ENCODE measurements around the gene CMTM5.
"Not testable (repeated sequence)": the region's sequence is repeated elsewhere in the genome, so short reads cannot be mapped to it uniquely, and the experiment has no call there.

The CMTM5 gene

GRCh38 chr14:23409475-23409874, 32.6 kb downstream of the CMTM5 start:
- peaks cover 85% of the 10 kb centered on the region for H3K27me3 Mint-ChIP-seq
- peaks cover 2% of the 10 kb centered on the region for H3K36me3 Mint-ChIP-seq (ENCODE audit: insufficient read depth)
- H3K4me1 Mint-ChIP-seq: no peaks in the 10 kb centered on the region
- H3K9me3 Mint-ChIP-seq: no peaks in the 10 kb centered on the region
- no peak for DNase-seq (ENCODE audit: low spot score in 2 of 2)
- ATAC-seq (replicated peaks; ENCODE audit: extremely low read depth, poor library complexity, severe bottlenecking): no peak
- no peak overlapping the region for H3K4me3 Mint-ChIP-seq
- H3K27ac Mint-ChIP-seq (ENCODE audit: low read depth): no peak overlapping the region

DNA sequence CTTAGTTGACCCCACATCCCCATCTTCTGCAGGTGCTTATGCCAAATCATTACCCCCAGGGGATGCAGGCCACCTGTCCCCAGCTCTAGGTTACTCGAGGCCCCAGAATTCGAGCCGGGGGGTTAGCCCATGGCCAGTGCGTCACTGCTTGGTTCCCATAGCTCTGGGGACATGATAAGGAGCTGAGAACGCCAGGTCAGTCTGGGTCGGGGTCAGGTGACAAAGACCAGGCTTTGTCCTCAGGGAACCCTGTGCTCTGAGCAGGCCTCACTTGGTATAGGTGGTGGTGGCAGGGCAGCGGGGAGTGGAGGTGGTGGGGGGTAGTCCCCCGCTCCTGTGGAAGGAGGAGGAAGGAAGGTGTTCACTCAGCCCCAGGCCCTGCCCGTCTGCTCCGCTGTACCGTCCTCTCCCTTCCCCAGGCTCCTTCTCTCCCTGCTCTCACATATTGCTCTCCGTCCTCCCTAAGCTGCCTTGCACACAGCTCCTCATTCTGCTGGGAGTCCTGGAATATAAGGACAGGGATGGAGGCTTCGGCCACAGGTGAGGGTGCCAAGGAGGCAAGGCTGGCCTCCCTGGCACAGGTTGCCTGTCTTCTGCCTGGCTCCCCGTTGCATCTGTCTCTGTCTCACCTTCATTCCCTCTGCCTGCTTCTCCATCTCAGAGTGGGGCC, 33.3 kb downstream of the CMTM5 start:
- no peak for DNase-seq (ENCODE audit: low spot score in 2 of 2)
- Mint-ChIP-seq H3K4me1 (no peaks in the 10 kb centered on the region), H3K4me3 (no peak overlapping the region), H3K27ac (ENCODE audit: low read depth) (no peak overlapping the region), H3K27me3 (peaks cover 88% of the 10 kb centered on the region), H3K36me3 (ENCODE audit: insufficient read depth) (peaks cover 2% of the 10 kb centered on the region), H3K9me3 (no peaks in the 10 kb centered on the region)
- ATAC-seq (replicated peaks; ENCODE audit: extremely low read depth, poor library complexity, severe bottlenecking): no peak

GRCh38 chr14:23411563-23412525, 35.0 kb downstream of the CMTM5 start:
- no peaks in the 10 kb centered on the region for H3K4me1 Mint-ChIP-seq
- H3K27ac Mint-ChIP-seq (ENCODE audit: low read depth): no peak overlapping the region
- DNase-seq (ENCODE audit: low spot score in 2 of 2) (no peak), ATAC-seq (replicated peaks; ENCODE audit: extremely low read depth, poor library complexity, severe bottlenecking) (no peak)
- H3K9me3 Mint-ChIP-seq: no peaks in the 10 kb centered on the region
- H3K27me3 Mint-ChIP-seq: peaks cover 90% of the 10 kb centered on the region
- no peak overlapping the region for H3K4me3 Mint-ChIP-seq
- H3K36me3 Mint-ChIP-seq (ENCODE audit: insufficient read depth): no peaks in the 10 kb centered on the region

- H3K27ac Mint-ChIP-seq (ENCODE audit: low read depth): no peak overlapping the region
- peaks cover 81% of the 10 kb centered on the region for H3K27me3 Mint-ChIP-seq
- H3K9me3 Mint-ChIP-seq: no peaks in the 10 kb centered on the region
- no peaks in the 10 kb centered on the region for H3K4me1 Mint-ChIP-seq
- H3K4me3 Mint-ChIP-seq: no peak overlapping the region
- ATAC-seq (replicated peaks; ENCODE audit: extremely low read depth, poor library complexity, severe bottlenecking) (no peak), DNase-seq (ENCODE audit: low spot score in 2 of 2) (no peak)
- no peaks in the 10 kb centered on the region for H3K36me3 Mint-ChIP-seq (ENCODE audit: insufficient read depth)
These were observed 36.8 kb downstream of the CMTM5 start for GRCh38 chr14:23413681-23414080.

DNA sequence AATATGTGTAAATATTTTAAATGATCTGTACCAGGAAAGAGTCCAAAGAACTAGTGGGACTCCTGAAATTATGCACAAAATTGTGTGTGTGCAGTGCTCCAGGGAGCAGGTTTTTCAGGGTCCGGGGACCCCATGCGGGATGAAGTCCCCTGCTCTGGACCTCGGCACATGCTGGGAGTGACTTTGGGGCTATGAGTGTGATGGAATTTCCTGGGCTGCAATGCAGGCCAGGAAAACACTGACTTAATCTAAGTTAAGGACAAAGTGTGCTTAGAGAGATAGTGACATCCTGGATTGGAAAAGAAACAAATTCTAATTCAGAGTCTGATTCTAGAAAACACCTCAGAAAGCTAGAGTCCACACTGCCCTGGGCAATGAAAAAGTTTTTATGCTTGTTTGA, 37.4 kb downstream of the CMTM5 start:
- ATAC-seq (replicated peaks; ENCODE audit: extremely low read depth, poor library complexity, severe bottlenecking): no peak
- H3K4me1 Mint-ChIP-seq: no peaks in the 10 kb centered on the region
- H3K9me3 Mint-ChIP-seq: no peaks in the 10 kb centered on the region
- no peak for DNase-seq (ENCODE audit: low spot score in 2 of 2)
- no peak overlapping the region for H3K4me3 Mint-ChIP-seq
- H3K36me3 Mint-ChIP-seq (ENCODE audit: insufficient read depth): no peaks in the 10 kb centered on the region
- peaks cover 81% of the 10 kb centered on the region for H3K27me3 Mint-ChIP-seq
- no peak overlapping the region for H3K27ac Mint-ChIP-seq (ENCODE audit: low read depth)

DNA sequence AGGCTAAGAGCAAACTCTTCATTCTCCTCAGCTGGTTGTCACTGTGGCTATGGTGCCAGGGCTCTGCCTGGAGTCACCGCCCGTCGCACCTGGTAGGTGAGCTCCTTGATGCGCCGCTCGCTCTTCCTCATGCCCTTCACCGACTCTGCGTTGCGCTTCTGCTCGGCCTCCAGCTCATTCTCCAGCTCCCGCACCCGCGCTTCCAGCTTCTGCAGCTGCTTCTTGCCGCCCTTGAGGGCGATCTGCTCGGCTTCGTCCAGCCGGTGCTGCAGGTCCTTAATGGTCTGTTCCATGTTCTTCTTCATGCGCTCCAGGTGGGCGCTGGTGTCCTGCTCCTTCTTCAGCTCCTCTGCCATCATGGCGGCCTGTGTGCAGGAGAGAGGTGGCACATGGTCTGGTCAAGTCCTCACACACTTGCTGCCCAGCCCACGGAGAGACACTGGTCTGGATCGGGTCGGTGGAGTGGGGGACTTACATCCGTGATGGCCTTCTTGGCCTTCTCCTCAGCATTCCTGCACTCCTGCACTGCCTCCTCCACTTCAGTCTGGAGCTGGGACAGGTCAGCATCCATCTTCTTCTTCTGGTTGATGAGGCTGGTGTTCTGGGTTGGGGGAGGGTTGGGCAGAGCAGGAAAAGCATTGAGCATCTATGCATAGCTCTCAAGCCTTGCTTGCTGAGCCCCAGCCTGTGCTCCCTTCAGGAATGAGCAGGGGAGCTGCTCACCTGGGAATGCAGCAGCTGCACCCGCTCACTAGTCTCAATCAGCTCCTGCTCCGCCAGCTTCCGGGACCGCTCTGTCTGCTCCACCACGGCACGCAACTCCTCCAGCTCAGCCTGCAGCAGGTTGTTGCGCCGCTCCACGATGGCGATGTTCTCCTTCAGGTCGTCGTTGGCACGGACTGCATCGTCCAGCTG, 38.3 kb downstream of the CMTM5 start:
- Mint-ChIP-seq H3K4me1 (no peaks in the 10 kb centered on the region), H3K27ac (ENCODE audit: low read depth) (no peak overlapping the region), H3K9me3 (no peaks in the 10 kb centered on the region), H3K36me3 (ENCODE audit: insufficient read depth) (no peaks in the 10 kb centered on the region), H3K27me3 (peaks cover 78% of the 10 kb centered on the region), H3K4me3 (no peak overlapping the region)
- ATAC-seq (replicated peaks; ENCODE audit: extremely low read depth, poor library complexity, severe bottlenecking): no peak
- DNase-seq (ENCODE audit: low spot score in 2 of 2): no peak

- Mint-ChIP-seq H3K27me3 (peaks cover 69% of the 10 kb centered on the region), H3K9me3 (no peaks in the 10 kb centered on the region), H3K4me3 (no peak overlapping the region), H3K4me1 (no peaks in the 10 kb centered on the region), H3K36me3 (ENCODE audit: insufficient read depth) (no peaks in the 10 kb centered on the region), H3K27ac (ENCODE audit: low read depth) (no peak overlapping the region)
- DNase-seq (ENCODE audit: low spot score in 2 of 2): no peak
- no peak for ATAC-seq (replicated peaks; ENCODE audit: extremely low read depth, poor library complexity, severe bottlenecking)
These were observed 39.3 kb downstream of the CMTM5 start for GRCh38 chr14:23415821-23416778.

DNA sequence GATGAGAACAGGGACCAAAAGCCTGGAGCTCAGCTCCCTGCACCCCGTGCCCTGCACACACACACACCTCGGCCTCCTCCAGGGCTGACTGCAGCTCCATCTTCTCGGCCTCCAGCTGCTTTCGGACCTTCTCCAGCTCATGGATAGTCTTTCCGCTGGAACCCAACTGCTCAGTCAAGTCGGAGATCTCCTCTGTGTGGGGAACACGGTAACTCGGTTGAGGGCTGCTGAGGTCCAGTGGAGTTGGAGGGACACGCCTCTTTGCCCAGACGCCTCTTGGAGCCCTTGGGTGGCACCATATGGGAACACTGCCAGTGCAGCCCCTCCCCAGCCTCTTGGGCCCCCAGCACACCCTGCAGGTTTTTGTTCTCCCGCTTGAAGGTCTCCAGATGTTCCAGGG, 40.0 kb downstream of the CMTM5 start:
- DNase-seq (ENCODE audit: low spot score in 2 of 2): no peak
- ATAC-seq (replicated peaks; ENCODE audit: extremely low read depth, poor library complexity, severe bottlenecking): no peak
- peaks cover 62% of the 10 kb centered on the region for H3K27me3 Mint-ChIP-seq
- H3K4me3 Mint-ChIP-seq: no peak overlapping the region
- H3K27ac Mint-ChIP-seq (ENCODE audit: low read depth): no peak overlapping the region
- no peaks in the 10 kb centered on the region for H3K36me3 Mint-ChIP-seq (ENCODE audit: insufficient read depth)
- no peaks in the 10 kb centered on the region for H3K4me1 Mint-ChIP-seq
- H3K9me3 Mint-ChIP-seq: no peaks in the 10 kb centered on the region

DNA sequence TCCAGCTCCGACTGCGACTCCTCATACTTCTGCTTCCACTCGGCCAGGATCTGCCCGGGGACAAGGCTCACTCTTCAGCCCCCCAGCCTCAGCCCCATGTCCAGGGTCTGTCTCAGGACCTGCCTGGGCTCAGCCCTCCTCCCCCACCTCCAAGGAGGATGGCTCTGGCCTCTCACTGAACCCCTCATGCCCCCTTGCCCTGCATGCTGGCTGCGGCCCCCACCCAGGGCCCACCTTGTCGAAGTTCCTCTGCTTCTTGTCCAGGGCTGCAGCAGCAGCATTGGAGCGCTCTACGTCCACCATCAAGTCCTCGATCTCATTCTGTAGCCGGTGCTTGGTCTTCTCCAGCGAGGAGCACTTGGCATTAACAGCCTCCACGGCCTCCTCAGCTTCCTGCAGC, 40.4 kb downstream of the CMTM5 start:
- not testable (repeated sequence) for H3K36me3 Mint-ChIP-seq (ENCODE audit: insufficient read depth); ATAC-seq (replicated peaks; ENCODE audit: extremely low read depth, poor library complexity, severe bottlenecking); H3K4me1 Mint-ChIP-seq; H3K27ac Mint-ChIP-seq (ENCODE audit: low read depth); H3K4me3 Mint-ChIP-seq; DNase-seq (ENCODE audit: low spot score in 2 of 2); H3K9me3 Mint-ChIP-seq
- H3K27me3 Mint-ChIP-seq: peaks cover 57% of the 10 kb centered on the region

- Mint-ChIP-seq H3K4me1 (no peaks in the 10 kb centered on the region), H3K9me3 (no peaks in the 10 kb centered on the region), H3K27ac (ENCODE audit: low read depth) (no peak overlapping the region), H3K36me3 (ENCODE audit: insufficient read depth) (no peaks in the 10 kb centered on the region), H3K4me3 (no peak overlapping the region), H3K27me3 (peaks cover 50% of the 10 kb centered on the region)
- no peak for ATAC-seq (replicated peaks; ENCODE audit: extremely low read depth, poor library complexity, severe bottlenecking)
- no peak for DNase-seq (ENCODE audit: low spot score in 2 of 2)
These were observed 41.2 kb downstream of the CMTM5 start for GRCh38 chr14:23418021-23418420.

DNA sequence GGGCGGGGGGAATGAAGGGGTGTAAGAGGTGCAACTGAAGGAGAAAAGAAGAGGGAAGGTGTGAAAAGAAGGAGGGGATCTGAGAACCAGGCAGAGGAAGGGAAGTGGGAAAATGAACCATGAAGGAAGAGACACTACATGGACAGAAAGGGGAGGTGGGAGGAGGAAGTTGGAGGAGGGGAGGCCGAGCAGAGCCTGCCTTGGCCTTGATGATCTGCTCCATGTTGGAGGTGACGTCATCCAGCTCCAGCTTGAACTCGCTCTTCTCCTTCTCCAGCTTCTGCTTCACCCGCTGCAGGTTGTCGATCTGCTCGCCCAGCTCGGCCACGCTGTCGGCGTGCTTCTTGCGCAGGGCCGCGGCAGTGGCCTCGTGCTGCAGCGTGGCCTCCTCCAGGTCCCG, 42.8 kb downstream of the CMTM5 start:
- H3K9me3 Mint-ChIP-seq; ATAC-seq (replicated peaks; ENCODE audit: extremely low read depth, poor library complexity, severe bottlenecking); H3K4me3 Mint-ChIP-seq; H3K36me3 Mint-ChIP-seq (ENCODE audit: insufficient read depth); H3K4me1 Mint-ChIP-seq; H3K27ac Mint-ChIP-seq (ENCODE audit: low read depth); DNase-seq (ENCODE audit: low spot score in 2 of 2): not testable (repeated sequence)
- H3K27me3 Mint-ChIP-seq: peaks cover 47% of the 10 kb centered on the region
